Liver (tissue), 3 donors: ENCODE results near the gene ANOS1.

Experiments
- TAF1 ChIP-seq: conservative IDR thresholded peaks from 2 replicates; pipeline ENCODE4 v1.6.1; 2016; ENCODE audit warnings: antibody characterized with exemption, mild to moderate bottlenecking
- TF ChIP-seq, protein P1 (sequence below): fragments of 150-350 bp; IDR thresholded peaks from 2 replicates; pipeline ENCODE4 v1.5.1; 2017; ENCODE audit warnings: improper control_type of control experiment, low read depth, low read length; ENCODE audit not compliant: missing input control
- TF ChIP-seq, protein P2 (sequence below): IDR thresholded peaks from 2 replicates; pipeline ENCODE4 v1.6.1; 2016; ENCODE audit warnings: antibody characterized with exemption
- donor health status: healthy.
- donor health status: healthy.

DNA sequence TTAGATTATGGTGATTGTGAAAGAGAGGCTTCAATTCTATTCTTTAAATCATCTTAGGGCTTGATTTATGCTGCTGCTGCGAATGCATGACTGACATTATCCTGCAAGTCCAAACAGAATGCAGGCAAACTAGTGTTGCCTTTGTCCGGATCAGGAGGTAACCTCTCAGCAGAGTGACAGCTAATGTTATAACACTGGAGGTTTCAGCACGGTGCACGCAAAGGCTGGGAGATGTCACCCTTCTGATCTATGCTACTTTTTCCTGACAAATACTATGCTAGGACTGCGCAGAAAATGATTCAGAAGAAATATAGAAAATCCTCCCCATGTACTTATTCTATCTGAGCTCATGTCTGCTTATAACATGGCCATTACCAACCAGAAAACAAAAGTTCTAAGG lies 48.2 kb downstream of the ANOS1 start:
- no peak for TF ChIP-seq TAF1
- TF ChIP-seq, protein P1, sequence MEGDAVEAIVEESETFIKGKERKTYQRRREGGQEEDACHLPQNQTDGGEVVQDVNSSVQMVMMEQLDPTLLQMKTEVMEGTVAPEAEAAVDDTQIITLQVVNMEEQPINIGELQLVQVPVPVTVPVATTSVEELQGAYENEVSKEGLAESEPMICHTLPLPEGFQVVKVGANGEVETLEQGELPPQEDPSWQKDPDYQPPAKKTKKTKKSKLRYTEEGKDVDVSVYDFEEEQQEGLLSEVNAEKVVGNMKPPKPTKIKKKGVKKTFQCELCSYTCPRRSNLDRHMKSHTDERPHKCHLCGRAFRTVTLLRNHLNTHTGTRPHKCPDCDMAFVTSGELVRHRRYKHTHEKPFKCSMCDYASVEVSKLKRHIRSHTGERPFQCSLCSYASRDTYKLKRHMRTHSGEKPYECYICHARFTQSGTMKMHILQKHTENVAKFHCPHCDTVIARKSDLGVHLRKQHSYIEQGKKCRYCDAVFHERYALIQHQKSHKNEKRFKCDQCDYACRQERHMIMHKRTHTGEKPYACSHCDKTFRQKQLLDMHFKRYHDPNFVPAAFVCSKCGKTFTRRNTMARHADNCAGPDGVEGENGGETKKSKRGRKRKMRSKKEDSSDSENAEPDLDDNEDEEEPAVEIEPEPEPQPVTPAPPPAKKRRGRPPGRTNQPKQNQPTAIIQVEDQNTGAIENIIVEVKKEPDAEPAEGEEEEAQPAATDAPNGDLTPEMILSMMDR = no peak
- TF ChIP-seq, protein P2, sequence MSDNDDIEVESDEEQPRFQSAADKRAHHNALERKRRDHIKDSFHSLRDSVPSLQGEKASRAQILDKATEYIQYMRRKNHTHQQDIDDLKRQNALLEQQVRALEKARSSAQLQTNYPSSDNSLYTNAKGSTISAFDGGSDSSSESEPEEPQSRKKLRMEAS = no peak
